Spleen (tissue), 7 donors: ENCODE data around the gene PRKG1.

Source experiments
- POLR2A ChIP-seq, 3 donors: fragments of 450-650 bp; IDR thresholded peaks; one replicate each; pipeline ENCODE4 v1.5.1; 2017; ENCODE audit warnings: antibody characterized with exemption in 3 of 3, mild to moderate bottlenecking in 1 of 3
- POLR2AphosphoS5 ChIP-seq, 3 donors: sonication (generic); formaldehyde crosslinking; IDR thresholded peaks; one replicate each; pipeline ENCODE4 v1.5.1; 2017; ENCODE audit warnings: antibody characterized with exemption in 3 of 3
- TF ChIP-seq, protein P1 (sequence below), 11 experiments: fragments of 200-600 bp in 7 of 11; fragments of 450-650 bp in 4 of 11; sonication (generic) in 4 of 11; IDR thresholded peaks in 8 of 11; conservative IDR thresholded peaks in 3 of 11; 1 replicate in 7 of 11; 2 replicates in 4 of 11; pipeline versions ENCODE4 v1.4.0 to v1.8.0; 2016 to 2021; ENCODE audit warnings: antibody characterized with exemption in 11 of 11, inconsistent platforms in 4 of 11, mild to moderate bottlenecking in 1 of 11
- donor health status: DM: no; HTN: no; CAD: no; lungs with moderate emphysema.
- donor health status: DM: no; HTN: no; CAD: no.
- donor health status: DM: no; HTN: no; CAD: no.

DNA sequence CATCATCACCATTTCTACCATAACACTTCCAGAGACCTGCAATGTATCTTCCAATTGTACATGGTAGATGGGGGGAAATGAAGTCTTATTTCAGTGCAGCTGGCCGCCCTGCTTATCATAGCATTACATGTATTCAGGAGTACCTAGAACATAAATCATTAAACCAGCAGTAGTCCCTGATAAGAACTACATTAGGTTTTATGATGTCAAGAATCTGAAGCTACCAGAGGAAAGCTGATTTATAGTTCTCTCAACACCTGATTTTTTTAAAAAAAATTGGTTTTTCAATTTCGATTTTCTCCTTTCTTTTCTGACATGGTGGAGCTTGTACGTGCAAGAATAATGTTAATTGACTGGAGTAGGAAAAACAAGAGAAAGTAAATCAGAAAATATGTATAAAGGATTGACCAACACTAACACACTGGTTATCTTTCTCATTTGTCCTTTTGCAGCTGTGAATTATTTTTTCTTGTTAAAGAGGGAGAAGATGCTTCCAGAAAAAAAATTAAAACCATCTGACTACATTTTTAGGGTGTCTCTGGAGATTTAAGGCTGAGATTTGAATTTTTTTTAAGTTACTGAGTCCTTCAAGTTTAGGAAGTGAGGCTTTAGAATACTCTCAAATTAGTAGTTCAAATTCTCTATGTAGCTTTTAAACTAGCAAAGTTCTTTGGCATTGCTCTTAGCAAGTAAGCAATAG, 566.0 kb downstream of the PRKG1 start:
- TF ChIP-seq, protein P1, sequence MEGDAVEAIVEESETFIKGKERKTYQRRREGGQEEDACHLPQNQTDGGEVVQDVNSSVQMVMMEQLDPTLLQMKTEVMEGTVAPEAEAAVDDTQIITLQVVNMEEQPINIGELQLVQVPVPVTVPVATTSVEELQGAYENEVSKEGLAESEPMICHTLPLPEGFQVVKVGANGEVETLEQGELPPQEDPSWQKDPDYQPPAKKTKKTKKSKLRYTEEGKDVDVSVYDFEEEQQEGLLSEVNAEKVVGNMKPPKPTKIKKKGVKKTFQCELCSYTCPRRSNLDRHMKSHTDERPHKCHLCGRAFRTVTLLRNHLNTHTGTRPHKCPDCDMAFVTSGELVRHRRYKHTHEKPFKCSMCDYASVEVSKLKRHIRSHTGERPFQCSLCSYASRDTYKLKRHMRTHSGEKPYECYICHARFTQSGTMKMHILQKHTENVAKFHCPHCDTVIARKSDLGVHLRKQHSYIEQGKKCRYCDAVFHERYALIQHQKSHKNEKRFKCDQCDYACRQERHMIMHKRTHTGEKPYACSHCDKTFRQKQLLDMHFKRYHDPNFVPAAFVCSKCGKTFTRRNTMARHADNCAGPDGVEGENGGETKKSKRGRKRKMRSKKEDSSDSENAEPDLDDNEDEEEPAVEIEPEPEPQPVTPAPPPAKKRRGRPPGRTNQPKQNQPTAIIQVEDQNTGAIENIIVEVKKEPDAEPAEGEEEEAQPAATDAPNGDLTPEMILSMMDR (IDR thresholded peaks at IDR 0.05 in 8 of 11, conservative IDR thresholded peaks at IDR 0.05 in 3 of 11): no peak
- TF ChIP-seq POLR2A (IDR thresholded peaks at IDR 0.05) (no peak), POLR2AphosphoS5 (IDR thresholded peaks at IDR 0.05) (no peak)
